HG02943 (cell line): ENCODE data around the gene TAS2R5.
"Not testable (repeated sequence)": the region's sequence is repeated elsewhere in the genome, so short reads cannot be mapped to it uniquely, and the experiment has no call there.

Experiments
- ATAC-seq: cut with Tn5 transposase; IDR thresholded peaks from one replicate; pipeline ENCODE4 v1.9.1; 2021; ENCODE audit warnings: mild to moderate bottlenecking, low read depth, moderate library complexity; ENCODE audit not compliant: unreplicated experiment

TAS2R5 gene

GRCh38 chr7:141789917-141790316, at the start of gene TAS2R5:
Gene TAS2R5, plus strand, starts transcription at chr7:141790217. Its CDS starts 145 bp downstream, at chr7:141790362.
- ATAC-seq, result no peak

GRCh38 chr7:141742229-141742628, 47.8 kb upstream of the TAS2R5 start:
- no peak for ATAC-seq

- no peak for ATAC-seq
These were observed 45.9 kb upstream of the TAS2R5 start for GRCh38 chr7:141744131-141744530.

GRCh38 chr7:141748396-141748795, 41.6 kb upstream of the TAS2R5 start:
- no peak for ATAC-seq

- not testable (repeated sequence) for ATAC-seq
These were observed 38.1 kb upstream of the TAS2R5 start for GRCh38 chr7:141751904-141752303.

GRCh38 chr7:141752634-141753033, 37.4 kb upstream of the TAS2R5 start:
- no peak for ATAC-seq

GRCh38 chr7:141754939-141755338, 35.1 kb upstream of the TAS2R5 start:
- no peak for ATAC-seq

- no peak for ATAC-seq
These were observed 26.2 kb upstream of the TAS2R5 start, which contains the start of gene TAS2R3 for GRCh38 chr7:141763797-141764196. Gene TAS2R3, plus strand, starts transcription at chr7:141764097. Its CDS starts 62 bp downstream, at chr7:141764159.

GRCh38 chr7:141770083-141770583, 19.9 kb upstream of the TAS2R5 start:
- ATAC-seq, result not testable (repeated sequence)

GRCh38 chr7:141776374-141776773, 13.6 kb upstream of the TAS2R5 start, which contains the start of gene TAS2R4:
Gene TAS2R4, plus strand, starts transcription at chr7:141776674. Its CDS starts 1,815 bp downstream, at chr7:141778489.
- no peak for ATAC-seq

GRCh38 chr7:141785706-141786552, 4.1 kb upstream of the TAS2R5 start:
- ATAC-seq, result no peak

- no peak for ATAC-seq
These were observed 1.7 kb upstream of the TAS2R5 start for GRCh38 chr7:141788296-141788695.

GRCh38 chr7:141792526-141792925, 2.5 kb downstream of the TAS2R5 start:
- ATAC-seq, result no peak

- no peak for ATAC-seq
These were observed 30.1 kb downstream of the TAS2R5 start for GRCh38 chr7:141820067-141820466.

GRCh38 chr7:141822432-141822831, 32.4 kb downstream of the TAS2R5 start:
- not testable (repeated sequence) for ATAC-seq

GRCh38 chr7:141837683-141838082, 47.7 kb downstream of the TAS2R5 start:
- ATAC-seq, result no peak

GRCh38 chr7:141838581-141838980, 48.6 kb downstream of the TAS2R5 start:
- no peak for ATAC-seq

GRCh38 chr7:141839256-141839655, 49.2 kb downstream of the TAS2R5 start:
- ATAC-seq, result no peak

GRCh38 chr7:141840708-141841107, 50.7 kb downstream of the TAS2R5 start:
- ATAC-seq, result no peak
